ENCODE data around the gene NEK7. TPM values are rescaled to one million over a fixed set of nuclear protein-coding genes. Genes with fewer than 3 reads are reported as not detected.

NEK7 gene
- total and polyA plus RNA-seq, 9 of the 15 experiments (the other 6 are each of a cell fraction or from before 2014, with no cell fraction given) = 8.5 to 37.3 (median 27.7) TPM

GRCh38 chr1:198333744-198334143 lies 176.9 kb downstream of the NEK7 start:
- Histone ChIP-seq H3K4me1 (replicated peaks in 1 of 2; ENCODE audit: control insufficient read depth in 2 of 2, insufficient read depth in 2 of 2, low read length in 2 of 2) (no peaks in the 10 kb centered on the region), H3K9me1 (ENCODE audit: control insufficient read depth, insufficient read depth, low read length) (no peaks in the 10 kb centered on the region), H3K9me3 (replicated peaks; ENCODE audit: control insufficient read depth, insufficient read depth, low read depth, low read length) (no peaks in the 10 kb centered on the region), H3K79me2 (ENCODE audit: control insufficient read depth, insufficient read depth, low read length) (no peaks in the 10 kb centered on the region), H3K4me2 (ENCODE audit: insufficient read depth, low read length) (no peak overlapping the region), H2AFZ (ENCODE audit: low read depth, low read length) (no peak overlapping the region), H3K4me3 (no peak overlapping the region), H3K27me3 (ENCODE audit: control insufficient read depth in 2 of 2, insufficient read depth in 2 of 2, low read length in 2 of 2) (peaks cover 3 to 6% of the 10 kb centered on the region in 2 experiments; a peak in 1 of 5 replicates), H3K27ac (ENCODE audit: extremely low read depth, low read depth, low read length) (no peak overlapping the region), H3K36me3 (ENCODE audit: control insufficient read depth, insufficient read depth, low read length) (no peaks in the 10 kb centered on the region), H4K20me1 (replicated peaks; ENCODE audit: control insufficient read depth, insufficient read depth, low read length) (no peaks in the 10 kb centered on the region), H3K9ac (ENCODE audit: insufficient read depth in 1 of 2, low read depth in 2 of 2, low read length in 2 of 2) (no peak overlapping the region)
- in situ Hi-C loops (cut with MboI) (no loop called here), intact Hi-C loops (cut with micrococcal nuclease) (no loop called here)
- CTCF ChIA-PET (ENCODE audit: low intra/inter-chr PET ratio) = no interaction called here
- ATAC-seq = no peak
- TF ChIP-seq SRSF7 (optimal IDR thresholded peaks at IDR 0.05; ENCODE audit: low read depth, low read length) (no peak), PTRF (tag; IDR thresholded peaks at IDR 0.05) (no peak), ZNF507 (tag; conservative IDR thresholded peaks at IDR 0.05) (no peak), ZHX1 (conservative IDR thresholded peaks at IDR 0.05; ENCODE audit: low read length) (no peak), ERF (CRISPR knock-in tag; IDR thresholded peaks at IDR 0.05) (no peak), CHAMP1 (IDR thresholded peaks at IDR 0.05) (no peak)
- FAIRE-seq = no peak
- 0% methylated on average over 1 of the region's 1 CpG for WGBS (ENCODE audit: insufficient coverage, low coverage, missing lambda C conversion rate)
- no TSS peak for BruUV-seq (replicated peaks)
- DNase-seq (ENCODE audit: extremely low read depth in 1 of 4, low spot score in 3 of 4) = no peak
- POLR2A ChIA-PET = no interaction called here
